Activated CD4-positive, alpha-beta T cell treated with anti-CD3 and anti-CD28 coated beads for 48 hours (primary cell): ENCODE results near the gene TBC1D20.
"Not testable (repeated sequence)": the region's sequence is repeated elsewhere in the genome, so short reads cannot be mapped to it uniquely, and the experiment has no call there.

Experiments used
- DNase-seq: peaks from one replicate; pipeline ENCODE4 v3.0.0-alpha.2; 2020

Gene TBC1D20

DNA sequence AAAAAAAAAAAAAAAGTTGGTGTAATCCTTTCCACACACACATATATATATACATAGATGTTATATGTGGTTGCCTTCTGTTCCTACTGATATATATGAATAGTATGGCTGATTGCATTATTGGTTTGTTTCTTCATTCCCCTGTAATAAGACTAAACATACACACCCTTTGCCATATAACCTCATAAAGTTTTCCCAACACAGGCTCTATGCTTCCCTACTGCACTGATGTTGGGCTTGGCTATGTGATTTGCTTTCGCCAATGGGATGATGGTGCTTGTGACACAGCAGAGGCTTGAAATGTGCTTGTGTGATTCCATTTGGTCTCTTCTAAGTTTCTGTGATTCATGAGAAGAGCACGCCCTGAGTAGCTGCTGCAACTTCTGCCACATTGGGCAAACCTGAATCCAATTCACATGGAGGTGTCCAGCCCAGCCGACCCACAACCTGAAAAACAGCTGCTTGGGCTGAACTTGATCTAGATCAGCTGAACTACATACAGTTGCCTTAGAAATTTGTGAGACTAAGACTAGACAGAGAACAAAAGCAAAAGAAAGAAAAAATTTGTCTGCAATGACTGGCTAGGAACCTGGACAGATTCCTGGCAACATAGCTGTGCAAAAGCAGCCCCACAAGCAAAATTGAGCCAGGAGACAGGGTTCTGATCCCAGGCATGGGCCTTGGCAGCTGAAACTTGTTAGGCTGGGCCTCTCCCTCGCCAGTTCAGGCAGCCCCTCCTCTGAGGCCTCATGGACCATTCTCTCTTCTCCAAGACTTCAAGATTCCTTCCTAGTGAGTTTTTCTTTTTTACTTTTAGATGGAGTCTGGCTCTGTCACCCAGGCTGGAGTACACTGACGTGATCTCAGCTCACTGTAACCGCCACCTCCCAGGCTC lies 13.4 kb upstream of the TBC1D20 start:
- DNase-seq: no peak

DNA sequence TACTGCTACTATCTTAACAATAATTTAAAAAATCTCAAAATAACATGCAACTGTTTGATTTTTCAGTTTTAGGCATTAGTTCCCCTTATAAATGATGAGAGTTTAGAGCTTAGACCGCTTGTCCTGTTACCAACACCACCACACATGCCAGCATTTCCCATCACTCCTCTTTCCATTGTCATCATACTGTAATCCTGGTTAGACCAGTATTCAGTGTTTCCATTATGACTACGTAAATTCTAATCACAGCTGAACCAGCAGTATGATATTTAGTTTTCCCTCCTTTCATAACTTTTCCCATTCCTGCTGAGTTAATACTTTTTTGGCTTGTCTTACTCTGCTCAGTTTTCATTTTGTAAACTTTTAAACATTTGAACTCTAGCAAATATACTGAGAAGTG lies 12.2 kb upstream of the TBC1D20 start:
- DNase-seq: no peak

DNA sequence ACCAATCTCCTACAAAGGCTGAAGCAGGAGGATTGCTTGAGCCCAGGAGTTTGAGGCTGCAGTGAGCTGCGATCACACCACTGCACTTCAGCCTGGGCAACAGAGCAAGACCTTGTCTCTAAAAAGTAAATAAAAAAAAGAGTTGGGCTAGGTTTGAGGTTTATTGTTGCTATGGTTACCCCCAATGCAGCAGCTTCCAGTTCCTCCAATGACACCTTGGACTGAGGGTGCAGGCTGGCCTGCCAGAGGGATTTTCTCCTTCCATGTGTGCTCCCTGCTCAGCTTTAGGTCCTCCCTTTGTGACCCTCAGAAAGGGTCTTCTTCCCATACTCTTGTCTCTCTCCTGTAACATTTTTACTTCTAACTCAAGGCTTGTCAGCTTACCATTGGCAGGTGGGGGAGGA lies 10.6 kb upstream of the TBC1D20 start:
- DNase-seq: no peak

DNA sequence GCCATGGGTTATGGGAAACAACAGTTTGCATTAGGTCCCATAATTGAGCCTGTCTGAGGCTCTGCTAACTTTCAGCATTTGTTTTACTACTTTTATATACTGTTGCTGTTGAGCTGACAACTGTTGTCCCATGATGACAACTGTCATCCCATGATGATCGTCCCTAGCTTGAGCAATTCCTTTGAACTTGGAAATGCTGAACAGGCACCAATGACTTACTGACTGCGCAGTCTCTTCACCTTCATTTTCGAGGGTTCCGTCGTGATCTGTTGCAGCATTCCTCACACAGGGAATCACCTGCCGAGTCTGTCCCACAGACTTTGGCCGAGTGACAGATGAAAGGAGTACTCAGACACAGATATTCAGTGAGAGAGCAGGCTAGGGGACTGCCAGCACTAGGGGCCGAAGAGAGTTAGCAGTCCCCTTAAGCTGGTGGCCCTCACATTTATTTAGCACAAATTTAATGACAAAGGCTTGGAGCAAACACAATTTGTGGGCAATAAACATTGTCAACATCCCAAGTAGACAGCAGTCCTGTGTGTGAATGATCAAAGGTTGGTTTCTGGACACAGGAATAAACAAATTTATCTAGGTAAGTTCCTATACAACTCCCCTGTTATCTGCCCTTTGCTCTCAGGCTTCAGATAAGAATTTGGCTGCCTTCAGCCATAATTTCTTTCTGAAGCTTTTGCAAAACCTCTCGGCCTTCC lies 10.0 kb upstream of the TBC1D20 start:
- DNase-seq: no peak

DNA sequence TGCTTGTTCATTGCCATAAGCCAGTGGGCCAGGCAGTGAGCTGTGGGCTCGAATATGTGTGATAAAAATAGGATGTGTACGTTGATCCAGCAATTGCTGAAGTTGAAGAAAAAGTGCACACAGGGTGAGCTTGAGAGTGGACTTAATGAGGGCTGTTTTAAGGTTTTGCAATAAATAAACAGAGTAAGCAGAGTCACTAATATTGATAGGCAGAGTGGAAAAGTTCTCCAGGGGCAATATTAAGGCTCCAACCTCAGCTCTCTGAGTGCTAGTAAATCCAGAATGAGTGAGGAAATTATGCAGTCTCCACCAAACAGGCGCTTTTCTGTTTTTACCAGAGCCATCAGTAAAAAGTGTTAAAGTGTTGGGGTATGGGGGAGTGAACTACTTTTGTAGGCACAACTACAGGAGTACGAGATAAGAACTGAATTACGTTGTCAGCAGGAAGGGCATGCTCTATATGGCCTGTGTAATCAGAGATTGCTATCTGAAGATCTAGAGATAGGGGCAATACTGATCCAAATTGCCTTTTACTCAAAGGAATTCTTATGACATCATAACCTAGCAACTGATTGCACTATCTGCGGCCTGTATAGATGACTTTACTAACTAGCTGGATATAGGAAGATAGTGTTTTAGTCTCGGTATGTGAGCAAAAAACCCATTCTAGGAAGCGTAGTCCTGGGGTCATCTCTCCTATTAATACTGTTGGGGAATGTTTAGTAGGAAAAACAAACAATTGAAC lies 7.6 kb upstream of the TBC1D20 start:
- DNase-seq: no peak

DNA sequence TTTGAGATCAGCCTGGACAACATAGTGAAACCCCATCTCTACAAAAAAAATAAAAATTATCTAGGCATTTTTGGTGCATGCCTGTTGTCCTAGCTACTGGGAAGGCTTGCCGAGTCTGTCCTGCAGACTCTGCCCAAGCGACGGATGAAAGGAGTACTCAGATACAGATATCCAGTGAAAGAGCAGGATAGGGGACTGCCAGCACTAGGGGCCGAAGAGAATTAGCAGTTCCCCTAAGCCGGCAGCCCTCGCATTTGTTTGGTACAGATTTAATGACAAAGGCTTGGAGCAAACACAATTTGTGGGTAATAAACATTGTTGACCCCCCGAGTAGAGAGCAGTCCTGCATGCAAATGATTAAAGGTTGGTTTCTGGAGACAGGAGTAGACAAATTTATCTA lies 5.4 kb upstream of the TBC1D20 start:
- DNase-seq: no peak

DNA sequence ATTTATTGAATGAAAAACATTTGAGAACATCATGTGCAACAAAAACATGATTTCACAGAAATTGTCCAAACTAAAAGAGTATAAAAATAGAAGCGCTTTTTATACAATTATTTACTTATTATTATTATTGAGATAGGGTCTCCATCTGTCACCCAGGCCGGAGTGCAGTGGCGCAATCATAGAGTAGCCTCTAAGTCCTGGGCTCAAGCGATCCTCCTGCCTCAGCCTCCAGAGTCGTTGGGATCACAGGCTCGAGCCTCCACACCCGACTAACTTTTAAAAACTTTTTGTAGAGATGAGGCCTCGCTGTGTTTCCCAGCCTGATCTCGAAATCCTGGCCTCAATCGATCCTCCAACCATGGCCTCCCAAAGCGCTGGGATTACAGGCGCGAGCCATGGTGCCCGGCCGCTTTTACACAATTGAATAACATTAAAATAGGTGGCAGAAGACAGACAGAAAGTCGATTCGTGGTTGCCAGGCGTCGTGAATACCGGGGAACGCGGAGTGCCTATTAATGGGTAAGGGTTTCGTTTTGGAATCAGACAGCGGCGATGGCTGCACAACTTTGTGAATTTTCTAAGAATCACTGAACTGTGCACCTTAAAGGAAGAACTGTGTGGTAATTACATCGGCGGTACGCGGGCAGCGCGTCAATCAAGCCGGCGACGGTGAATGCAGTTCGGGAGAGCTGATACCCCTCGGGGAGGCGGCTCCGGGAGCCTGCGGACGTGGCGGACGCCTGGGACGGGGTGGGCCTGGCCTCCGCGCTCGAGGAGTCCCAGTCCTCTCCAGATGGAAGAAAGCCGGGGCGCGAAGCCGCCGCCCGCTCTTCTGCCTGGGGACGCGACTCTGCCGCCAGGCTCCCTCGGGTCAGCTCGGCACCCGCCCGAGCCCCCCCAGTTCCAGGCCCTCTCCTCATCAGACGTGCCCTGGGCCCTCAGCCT lies 807 bp downstream of the TBC1D20 start:
- DNase-seq: peak; percentile 68

DNA sequence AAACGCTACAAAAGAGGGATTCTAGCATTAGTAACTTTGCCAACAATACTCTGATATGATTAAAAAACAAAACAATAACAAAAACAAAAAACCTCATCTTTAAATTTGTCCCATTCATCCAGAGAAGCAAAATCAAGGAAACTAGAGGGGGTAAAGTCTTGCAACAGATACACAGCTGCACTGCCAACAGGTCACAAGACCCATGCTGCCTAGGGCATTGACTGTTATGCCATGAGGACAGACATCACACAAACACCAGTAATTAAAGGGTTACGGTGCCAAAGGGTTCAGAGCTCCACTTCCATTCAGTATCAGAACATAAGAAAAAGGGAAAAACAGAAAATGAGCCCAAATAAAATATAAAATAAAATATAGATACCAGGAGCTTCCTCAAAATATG lies 1.6 kb downstream of the TBC1D20 start:
- DNase-seq: no peak

DNA sequence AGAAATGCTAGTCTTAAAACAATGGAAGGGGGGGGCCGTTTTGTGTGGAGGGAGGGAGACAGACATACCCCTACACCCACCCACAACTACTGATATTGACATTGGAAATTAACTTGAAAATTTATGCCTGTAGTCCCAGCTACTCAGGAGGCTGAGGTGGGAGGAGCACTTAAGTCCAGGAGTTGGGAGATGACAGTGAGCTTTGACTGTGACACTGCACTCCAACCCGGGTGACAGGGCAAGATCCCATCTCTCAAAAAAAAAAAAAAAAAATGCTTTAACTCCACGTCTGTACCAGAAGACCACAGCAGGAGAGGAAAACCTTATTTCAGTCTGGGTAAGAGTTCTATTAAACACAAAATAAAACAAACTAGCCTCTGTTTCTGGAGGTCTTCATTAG lies 2.2 kb downstream of the TBC1D20 start:
- DNase-seq: no peak

DNA sequence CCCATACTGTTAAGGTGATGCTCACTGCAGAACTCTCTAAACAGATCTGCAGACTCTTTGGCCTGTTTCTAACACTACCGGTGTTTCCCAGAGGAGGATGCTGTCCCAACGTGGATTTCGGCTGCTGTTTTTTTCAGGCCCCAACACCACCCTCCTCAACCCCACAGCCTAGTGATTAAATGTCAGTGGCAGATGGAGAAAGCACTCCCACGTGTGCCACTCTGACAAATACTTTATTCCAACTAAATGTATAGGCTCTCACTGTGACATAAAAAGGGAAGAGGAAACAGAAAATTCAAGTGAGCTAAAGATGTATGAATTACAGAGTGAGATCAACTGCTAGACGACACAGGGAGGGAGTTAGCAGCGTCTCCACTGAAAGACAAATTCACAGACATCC lies 3.6 kb downstream of the TBC1D20 start:
- DNase-seq: no peak

DNA sequence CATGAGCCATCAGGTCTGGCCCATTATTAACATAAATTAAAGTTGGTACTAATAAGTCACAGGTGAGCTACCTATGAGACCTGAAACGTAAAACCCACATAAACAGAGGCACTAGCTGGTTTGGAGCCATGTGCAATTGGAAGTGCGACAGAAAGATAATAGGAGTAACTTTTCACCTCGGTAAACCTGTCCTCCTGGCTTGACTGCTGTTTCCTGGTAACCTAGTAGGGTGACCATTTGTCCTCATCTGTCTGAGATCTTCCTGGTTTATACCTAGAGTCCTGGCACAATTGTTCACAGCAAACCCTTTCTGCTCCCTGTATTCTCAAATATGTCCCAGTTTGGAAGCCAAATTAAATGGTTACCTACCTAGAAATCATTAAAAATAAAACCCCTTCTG lies 7.4 kb downstream of the TBC1D20 start:
- DNase-seq: no peak

DNA sequence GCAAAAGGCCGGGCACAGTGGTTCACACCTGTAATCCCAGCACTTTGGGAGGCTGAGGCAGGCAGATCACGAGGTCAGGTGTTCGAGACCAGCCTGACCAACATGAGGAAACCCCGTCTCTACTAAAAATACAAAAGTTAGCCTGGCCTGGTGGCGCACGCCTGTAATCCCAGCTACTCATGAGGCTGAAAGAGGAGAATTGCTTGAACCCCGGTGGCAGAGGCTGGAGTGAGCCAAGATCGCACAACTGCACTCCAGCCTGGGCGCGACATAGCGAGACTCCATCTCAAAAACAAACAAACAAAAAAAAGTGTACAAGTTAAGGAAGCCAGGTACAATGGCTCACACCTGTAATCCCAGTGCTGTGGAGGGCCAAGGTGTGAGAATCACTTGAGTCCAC lies 10.3 kb downstream of the TBC1D20 start:
- DNase-seq: not testable (repeated sequence)

DNA sequence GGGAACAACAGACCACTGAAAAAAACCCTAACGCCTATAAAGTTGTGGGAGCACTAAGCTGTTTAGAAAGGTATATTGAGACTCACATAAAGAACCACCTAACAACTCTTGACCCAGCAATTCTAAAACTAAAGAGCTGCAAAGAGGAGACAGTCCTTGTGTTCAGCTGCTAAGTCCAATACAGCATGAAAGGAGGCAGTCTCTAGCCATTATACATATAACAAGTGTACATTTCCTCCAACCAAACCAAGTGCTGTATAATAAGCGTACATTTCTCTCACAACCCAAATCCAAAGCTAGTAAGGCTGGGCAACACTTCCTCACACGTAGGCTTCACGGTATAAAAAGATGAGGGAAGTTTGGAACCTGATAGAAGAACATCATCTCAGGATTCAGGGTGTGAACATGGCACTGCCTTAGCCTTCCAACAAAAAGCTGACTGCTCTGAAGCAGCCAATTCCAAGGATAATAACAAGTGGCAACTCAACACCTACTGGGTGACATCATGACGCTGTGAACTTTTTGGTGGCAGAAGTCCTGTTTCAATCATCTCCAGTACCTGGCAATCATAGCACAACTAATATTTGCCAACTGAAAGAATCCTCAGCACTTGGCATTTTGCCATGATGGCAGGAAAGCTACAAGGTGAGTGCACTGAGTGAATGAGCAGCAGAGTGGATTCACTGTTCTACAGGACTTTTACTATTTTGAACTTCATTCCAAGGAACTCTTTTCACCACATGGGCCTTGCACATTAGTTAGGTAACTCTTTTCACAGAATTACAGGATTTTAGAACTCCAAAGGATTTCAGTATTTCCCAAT lies 16.6 kb downstream of the TBC1D20 start:
- no peak for DNase-seq

DNA sequence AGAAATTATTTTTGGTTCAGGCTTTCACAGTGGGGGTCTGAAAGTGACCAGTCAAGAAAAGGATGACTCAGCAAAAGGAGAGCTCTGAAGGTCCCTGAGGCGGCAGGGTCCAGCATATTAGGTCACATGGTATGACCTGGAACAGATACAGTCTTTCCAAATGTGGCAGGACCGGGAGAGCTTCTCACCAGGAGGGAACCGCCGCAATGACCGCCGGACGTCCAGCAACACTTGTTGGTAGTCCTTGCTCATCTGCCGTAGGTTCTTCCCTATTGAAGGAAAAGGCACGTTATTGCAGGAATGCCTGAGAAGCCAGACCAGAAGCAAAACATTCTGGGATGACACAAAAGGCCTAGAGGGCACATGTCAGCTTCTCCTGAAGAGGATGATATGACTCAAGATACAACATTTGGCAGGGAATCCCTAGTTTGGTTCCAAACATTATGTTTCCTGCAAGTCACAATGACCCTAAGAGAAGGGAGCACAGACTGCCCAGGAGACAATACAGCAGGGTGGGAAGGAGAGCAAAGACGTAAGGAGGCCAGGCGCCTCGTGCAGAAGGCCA lies 17.4 kb downstream of the TBC1D20 start:
- no peak for DNase-seq

DNA sequence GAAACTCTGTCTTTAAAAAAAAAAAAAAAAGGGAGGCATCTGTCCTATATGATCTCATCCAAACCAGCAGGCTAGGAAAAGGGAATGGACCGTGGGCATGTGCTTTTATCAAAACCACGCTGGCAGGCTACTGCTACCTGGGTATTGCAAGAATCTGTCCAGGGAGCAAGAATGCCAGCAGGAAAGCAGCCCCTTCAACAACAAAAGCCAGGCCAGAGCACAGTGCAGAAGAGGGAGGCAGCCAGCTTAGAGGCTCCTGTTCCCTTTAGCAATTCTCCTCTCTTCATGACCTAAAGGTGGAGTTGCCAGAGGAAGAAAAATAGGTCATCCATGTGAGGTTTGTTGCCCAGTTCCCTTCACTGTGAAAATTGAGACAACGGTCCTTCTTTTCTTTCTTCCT lies 18.2 kb downstream of the TBC1D20 start:
- DNase-seq: no peak

DNA sequence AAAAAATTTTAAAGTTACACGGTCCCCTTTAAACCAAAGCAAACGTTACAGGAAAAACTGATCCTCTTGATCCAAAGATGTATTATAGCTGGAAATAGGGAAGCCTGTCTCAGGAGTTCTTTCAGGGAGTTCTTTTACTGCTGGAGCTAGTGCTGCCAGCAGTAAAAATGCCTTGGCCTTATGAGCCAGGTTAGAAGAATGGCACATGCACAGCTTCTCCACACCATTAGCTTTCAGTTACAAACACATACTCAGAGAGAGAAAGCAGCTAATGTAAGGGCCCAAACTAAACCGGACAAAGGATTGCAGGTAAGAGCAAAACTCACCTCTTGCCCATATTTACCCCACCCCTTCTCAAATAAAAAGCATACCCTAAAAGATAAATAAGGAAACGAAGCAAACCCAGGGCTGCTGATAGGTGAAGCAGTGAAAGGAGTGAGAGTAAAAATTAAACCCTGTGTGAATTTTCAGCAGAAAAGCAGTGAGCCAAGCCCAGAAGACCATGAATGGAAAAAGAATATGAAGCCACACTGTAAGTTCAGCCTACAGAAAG lies 19.0 kb downstream of the TBC1D20 start:
- DNase-seq: no peak

DNA sequence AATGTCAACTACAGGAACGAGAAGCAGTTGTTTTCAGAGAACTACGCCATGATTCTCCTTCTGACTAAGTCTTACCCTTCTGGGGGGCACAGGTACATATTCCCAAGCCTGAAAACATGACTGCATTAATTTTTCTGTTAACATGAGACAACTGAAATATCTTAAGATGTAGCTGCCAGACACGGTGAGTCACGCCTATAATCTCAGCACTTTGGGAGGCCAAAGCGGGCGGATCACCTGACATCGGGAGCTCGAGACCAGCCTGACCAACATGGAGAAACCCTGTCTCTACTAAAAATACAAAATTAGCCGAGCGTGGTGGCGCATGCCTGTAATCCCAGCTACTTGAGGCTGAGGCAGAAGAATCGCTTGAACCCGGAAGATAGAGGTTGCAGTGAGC lies 21.7 kb downstream of the TBC1D20 start:
- DNase-seq: no peak

DNA sequence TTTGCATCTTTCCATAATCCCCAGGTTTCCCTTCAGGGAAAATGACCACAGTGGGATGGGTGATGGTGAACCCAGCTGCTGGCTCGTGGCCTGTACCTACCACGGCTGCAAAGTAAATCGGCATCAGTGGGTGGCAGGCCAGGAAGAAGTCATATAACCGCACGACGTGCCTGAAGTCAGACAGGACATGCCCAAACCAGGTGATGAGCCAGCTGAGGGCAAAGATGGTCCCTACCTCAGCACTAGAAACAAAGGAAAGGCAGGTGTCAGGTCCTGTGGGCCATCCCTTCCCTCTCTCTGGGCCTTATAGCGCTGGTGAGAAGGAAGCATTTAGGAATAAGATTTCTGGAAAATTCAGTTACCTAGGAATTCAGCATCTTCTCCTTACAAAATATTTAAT lies 22.2 kb downstream of the TBC1D20 start:
- DNase-seq: no peak

DNA sequence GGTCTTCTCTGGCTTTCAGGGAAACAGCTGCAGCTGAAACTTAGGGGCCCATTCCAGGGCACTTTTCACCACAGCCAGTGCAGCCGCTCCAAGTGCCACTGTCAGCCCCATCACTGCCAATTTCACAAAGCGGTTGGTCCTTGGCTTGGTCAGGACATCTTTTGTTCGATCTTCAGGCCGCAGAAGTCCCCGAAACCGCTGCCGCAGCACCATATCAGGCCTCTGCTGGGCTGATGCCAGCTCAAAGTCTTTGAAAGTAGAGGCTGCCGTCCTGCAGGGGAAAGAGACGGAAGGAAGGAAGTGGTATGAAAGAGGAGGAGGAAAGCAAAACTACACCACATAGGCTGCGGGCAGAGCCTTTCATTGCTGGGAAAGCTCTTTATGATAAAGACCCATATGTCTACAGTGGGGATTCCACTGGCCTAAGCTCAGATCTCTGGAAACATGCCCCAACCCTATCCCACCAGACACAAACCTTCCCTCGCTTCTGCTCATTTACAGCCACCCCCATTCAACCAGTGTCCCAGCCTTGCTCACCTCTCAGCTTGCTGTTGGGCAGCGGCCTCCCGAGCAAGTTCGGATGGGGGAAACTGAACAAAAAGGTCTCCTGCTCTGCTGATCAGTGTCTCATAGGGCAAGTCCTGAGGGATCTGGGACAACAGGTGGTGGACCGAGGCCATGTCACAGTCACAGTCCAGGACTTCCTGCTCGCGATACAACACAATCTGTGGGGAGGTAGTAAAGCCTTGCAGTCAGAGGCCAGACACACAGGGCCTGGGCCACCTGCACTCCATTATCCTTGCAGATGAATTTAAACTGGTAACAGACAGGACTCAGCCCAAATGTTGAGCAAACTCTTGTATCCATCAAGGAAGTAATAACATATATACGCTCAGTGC lies 23.5 kb downstream of the TBC1D20 start:
- peak; percentile 61 for DNase-seq
